PC-9 (cell line): Measurements from ENCODE around the gene SPIN1.

ENCODE experiments used
- EZH2 ChIP-seq: fragments of 200-600 bp; sonication (generic); IDR thresholded peaks from 2 replicates; pipeline ENCODE4 v1.8.0; 2017; ENCODE audit warnings: antibody characterized with exemption, low read depth
- TF ChIP-seq, protein P1 (sequence below): fragments of 200-600 bp; sonication (generic); conservative IDR thresholded peaks from 2 replicates; pipeline ENCODE4 v1.6.1; 2017; ENCODE audit warnings: mixed run types, antibody characterized with exemption, mild to moderate bottlenecking, moderate library complexity

DNA sequence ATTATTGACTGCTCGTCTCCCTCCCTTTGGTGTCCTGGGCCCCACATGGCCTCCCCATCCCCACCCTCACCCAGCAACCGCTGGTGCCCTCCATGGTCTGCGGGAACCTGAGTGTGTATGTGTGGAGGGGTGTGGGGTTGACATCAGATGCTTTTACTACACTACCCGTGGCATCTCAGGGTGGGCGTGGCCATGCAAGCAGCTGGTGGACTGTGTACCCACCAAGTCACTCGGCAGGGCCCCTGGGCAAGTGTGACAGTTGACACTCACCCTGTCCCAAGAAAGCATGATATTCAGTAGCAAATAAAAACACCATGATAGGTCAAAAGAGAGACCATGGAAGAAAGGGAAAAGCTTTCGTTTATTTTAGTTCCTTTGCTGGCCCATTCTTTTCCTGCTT lies 139.4 kb downstream of the SPIN1 start:
- no peak for TF ChIP-seq EZH2
- TF ChIP-seq, protein P1, sequence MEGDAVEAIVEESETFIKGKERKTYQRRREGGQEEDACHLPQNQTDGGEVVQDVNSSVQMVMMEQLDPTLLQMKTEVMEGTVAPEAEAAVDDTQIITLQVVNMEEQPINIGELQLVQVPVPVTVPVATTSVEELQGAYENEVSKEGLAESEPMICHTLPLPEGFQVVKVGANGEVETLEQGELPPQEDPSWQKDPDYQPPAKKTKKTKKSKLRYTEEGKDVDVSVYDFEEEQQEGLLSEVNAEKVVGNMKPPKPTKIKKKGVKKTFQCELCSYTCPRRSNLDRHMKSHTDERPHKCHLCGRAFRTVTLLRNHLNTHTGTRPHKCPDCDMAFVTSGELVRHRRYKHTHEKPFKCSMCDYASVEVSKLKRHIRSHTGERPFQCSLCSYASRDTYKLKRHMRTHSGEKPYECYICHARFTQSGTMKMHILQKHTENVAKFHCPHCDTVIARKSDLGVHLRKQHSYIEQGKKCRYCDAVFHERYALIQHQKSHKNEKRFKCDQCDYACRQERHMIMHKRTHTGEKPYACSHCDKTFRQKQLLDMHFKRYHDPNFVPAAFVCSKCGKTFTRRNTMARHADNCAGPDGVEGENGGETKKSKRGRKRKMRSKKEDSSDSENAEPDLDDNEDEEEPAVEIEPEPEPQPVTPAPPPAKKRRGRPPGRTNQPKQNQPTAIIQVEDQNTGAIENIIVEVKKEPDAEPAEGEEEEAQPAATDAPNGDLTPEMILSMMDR = no peak
